GM12864 (cell line): Measurements from ENCODE around the gene MFF.

ENCODE experiments used
- DNase-seq: peaks from one replicate; pipeline ENCODE4 v3.0.0-alpha.2; 2011; ENCODE audit warnings: low read depth
- H3K4me3 ChIP-seq: 2 replicates; pipeline ENCODE4 v1.5.1; 2011; ENCODE audit warnings: mild to moderate bottlenecking, low read depth, low read length, control low read depth
- CTCF ChIP-seq: IDR thresholded peaks from 2 replicates; pipeline ENCODE4 v1.5.1; 2011; ENCODE audit warnings: low read depth, mild to moderate bottlenecking, moderate library complexity, low read length, control low read depth, inconsistent platforms; ENCODE audit errors: missing control alignments

MFF gene

GRCh38 chr2:227326783-227327182 is 1.7 kb downstream of the MFF start:
- no peak for TF ChIP-seq CTCF
- DNase-seq: no peak
- H3K4me3 ChIP-seq: peak overlapping the region; percentile 69; the same call in 1 of the 2 replicates

GRCh38 chr2:227335713-227336112 is 10.7 kb downstream of the MFF start:
- TF ChIP-seq CTCF: no peak
- H3K4me3 ChIP-seq: no peak overlapping the region

GRCh38 chr2:227337442-227337841 is 12.4 kb downstream of the MFF start:
- H3K4me3 ChIP-seq: no peak overlapping the region
- no peak for DNase-seq
- TF ChIP-seq CTCF: no peak

More at GRCh38 chr2:227335713-227336112, 10.7 kb downstream of the MFF start:
- DNase-seq: no peak

GRCh38 chr2:227339098-227339599 is 14.1 kb downstream of the MFF start:
- DNase-seq: no peak
- no peak for TF ChIP-seq CTCF
- no peak overlapping the region for H3K4me3 ChIP-seq

- no peak for TF ChIP-seq CTCF
- no peak for DNase-seq
- H3K4me3 ChIP-seq: no peak overlapping the region
Observed at GRCh38 chr2:227340106-227340505, 15.1 kb downstream of the MFF start.

GRCh38 chr2:227341553-227341952 is 16.5 kb downstream of the MFF start:
- TF ChIP-seq CTCF: no peak
- no peak for DNase-seq
- no peak overlapping the region for H3K4me3 ChIP-seq

GRCh38 chr2:227344231-227344630 is 19.2 kb downstream of the MFF start:
- no peak overlapping the region for H3K4me3 ChIP-seq
- no peak for DNase-seq
- no peak for TF ChIP-seq CTCF
